Measurements from ENCODE around the gene AADAT. TPM values are rescaled to one million over a fixed set of nuclear protein-coding genes. Genes with fewer than 3 reads are reported as not detected.

AADAT gene
- total RNA-seq, 1 experiment from 2014 or later = 5.4 TPM

GRCh38 chr4:170040031-170040680 is 49.6 kb downstream of the AADAT start:
- TF ChIP-seq CTCF (conservative IDR thresholded peaks at IDR 0.05; ENCODE audit: low read depth, low read length) = no peak
- no peak for TF ChIP-seq EZH2 (IDR thresholded peaks at IDR 0.05; ENCODE audit: borderline replicate concordance, low read depth, low read length, poor library complexity, severe bottlenecking)
- no peak overlapping the region for H3K27ac ChIP-seq (ENCODE audit: low read depth, low read length, poor library complexity, severe bottlenecking)
- no peaks in the 10 kb centered on the region for H3K4me1 ChIP-seq (ENCODE audit: insufficient read depth, low read length, poor library complexity, severe bottlenecking)
- H3K4me3 ChIP-seq (ENCODE audit: low read depth, low read length, poor library complexity, severe bottlenecking) = no peak overlapping the region
- DNase-seq (ENCODE audit: low spot score) = no peak
- no TSS peak for BruUV-seq (replicated peaks)
- no peaks in the 10 kb centered on the region for H3K36me3 ChIP-seq (ENCODE audit: insufficient read depth, low read length, poor library complexity, severe bottlenecking)
- CTCF ChIA-PET = no interaction called here
- POLR2A ChIA-PET (ENCODE audit: low non-redundant PET) = no interaction called here
- H3K9me3 ChIP-seq (ENCODE audit: low read depth, low read length, poor library complexity, severe bottlenecking) = no peaks in the 10 kb centered on the region
- no peaks in the 10 kb centered on the region for H3K27me3 ChIP-seq (replicated peaks; ENCODE audit: insufficient read depth, low read depth, low read length, poor library complexity)
- intact Hi-C loops (cut with micrococcal nuclease; ENCODE audit: unreplicated experiment) = no loop called here

DNA sequence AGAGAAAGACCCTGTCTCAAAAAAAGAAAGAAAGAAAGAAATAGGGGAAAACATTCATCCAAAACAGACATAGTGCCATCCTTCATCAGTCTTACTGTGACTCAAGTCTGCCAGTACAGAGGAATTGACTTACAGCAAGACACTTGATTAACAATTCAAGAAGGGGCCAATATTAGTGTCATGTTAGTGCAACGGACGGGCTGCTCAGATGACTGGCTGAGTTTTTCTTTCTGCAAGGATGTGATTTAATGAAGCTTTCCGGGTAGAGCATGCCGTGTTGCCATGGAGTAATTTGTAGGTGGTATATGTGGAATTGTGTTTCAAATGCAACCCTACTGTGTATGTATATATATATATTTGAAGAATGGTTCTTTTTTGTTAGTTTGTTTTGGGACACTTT is 51.0 kb downstream of the AADAT start:
- no peak for DNase-seq (ENCODE audit: low spot score)
- ChIA-PET POLR2A (ENCODE audit: low non-redundant PET) (no interaction called here), CTCF (no interaction called here)
- intact Hi-C loops (cut with micrococcal nuclease; ENCODE audit: unreplicated experiment) = no loop called here
- TF ChIP-seq EZH2 (IDR thresholded peaks at IDR 0.05; ENCODE audit: borderline replicate concordance, low read depth, low read length, poor library complexity, severe bottlenecking) = no peak
- no peak overlapping the region for H3K4me3 ChIP-seq (ENCODE audit: low read depth, low read length, poor library complexity, severe bottlenecking)
- no peaks in the 10 kb centered on the region for H3K9me3 ChIP-seq (ENCODE audit: low read depth, low read length, poor library complexity, severe bottlenecking)
- no peaks in the 10 kb centered on the region for H3K4me1 ChIP-seq (ENCODE audit: insufficient read depth, low read length, poor library complexity, severe bottlenecking)
- no peaks in the 10 kb centered on the region for H3K36me3 ChIP-seq (ENCODE audit: insufficient read depth, low read length, poor library complexity, severe bottlenecking)
- no TSS peak for BruUV-seq (replicated peaks)
- no peaks in the 10 kb centered on the region for H3K27me3 ChIP-seq (replicated peaks; ENCODE audit: insufficient read depth, low read depth, low read length, poor library complexity)
- H3K27ac ChIP-seq (ENCODE audit: low read depth, low read length, poor library complexity, severe bottlenecking) = no peak overlapping the region

GRCh38 chr4:170038232-170038631 is 51.5 kb downstream of the AADAT start:
- Histone ChIP-seq H3K27ac (ENCODE audit: low read depth, low read length, poor library complexity, severe bottlenecking) (no peak overlapping the region), H3K36me3 (ENCODE audit: insufficient read depth, low read length, poor library complexity, severe bottlenecking) (no peaks in the 10 kb centered on the region), H3K9me3 (ENCODE audit: low read depth, low read length, poor library complexity, severe bottlenecking) (no peaks in the 10 kb centered on the region), H3K4me3 (ENCODE audit: low read depth, low read length, poor library complexity, severe bottlenecking) (no peak overlapping the region), H3K27me3 (replicated peaks; ENCODE audit: insufficient read depth, low read depth, low read length, poor library complexity) (no peaks in the 10 kb centered on the region), H3K4me1 (ENCODE audit: insufficient read depth, low read length, poor library complexity, severe bottlenecking) (no peaks in the 10 kb centered on the region)
- TF ChIP-seq EZH2 (IDR thresholded peaks at IDR 0.05; ENCODE audit: borderline replicate concordance, low read depth, low read length, poor library complexity, severe bottlenecking) = no peak
- TF ChIP-seq CTCF (conservative IDR thresholded peaks at IDR 0.05; ENCODE audit: low read depth, low read length) = no peak
- no peak for DNase-seq (ENCODE audit: low spot score)
- ChIA-PET CTCF (no interaction called here), POLR2A (ENCODE audit: low non-redundant PET) (no interaction called here)
- no TSS peak for BruUV-seq (replicated peaks)
- intact Hi-C loops (cut with micrococcal nuclease; ENCODE audit: unreplicated experiment) = no loop called here

DNA sequence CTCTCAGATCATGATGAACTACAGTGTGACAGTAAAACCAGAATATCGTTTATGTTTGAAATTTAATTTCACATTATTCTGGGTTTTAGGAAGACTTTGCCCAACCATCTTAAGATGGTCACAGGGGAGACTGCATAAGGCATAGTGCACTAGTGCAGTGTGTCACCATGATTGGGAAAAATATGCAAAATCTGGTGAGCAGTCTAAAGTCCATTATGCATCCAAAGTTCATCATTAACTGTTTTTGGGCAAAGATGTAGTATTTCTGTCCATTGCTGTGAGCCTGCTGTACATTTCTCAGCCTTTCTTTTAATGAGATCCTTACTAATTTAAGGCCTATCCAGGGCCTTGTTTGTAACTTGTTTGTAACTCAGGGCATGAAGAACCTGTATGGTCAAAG is 52.3 kb downstream of the AADAT start:
- ChIA-PET CTCF (no interaction called here), POLR2A (ENCODE audit: low non-redundant PET) (no interaction called here)
- intact Hi-C loops (cut with micrococcal nuclease; ENCODE audit: unreplicated experiment) = no loop called here
- Histone ChIP-seq H3K36me3 (ENCODE audit: insufficient read depth, low read length, poor library complexity, severe bottlenecking) (no peaks in the 10 kb centered on the region), H3K27ac (ENCODE audit: low read depth, low read length, poor library complexity, severe bottlenecking) (no peak overlapping the region), H3K4me3 (ENCODE audit: low read depth, low read length, poor library complexity, severe bottlenecking) (no peak overlapping the region), H3K4me1 (ENCODE audit: insufficient read depth, low read length, poor library complexity, severe bottlenecking) (no peaks in the 10 kb centered on the region), H3K9me3 (ENCODE audit: low read depth, low read length, poor library complexity, severe bottlenecking) (no peaks in the 10 kb centered on the region), H3K27me3 (replicated peaks; ENCODE audit: insufficient read depth, low read depth, low read length, poor library complexity) (no peaks in the 10 kb centered on the region)
- BruUV-seq (replicated peaks) = no TSS peak
- TF ChIP-seq CTCF (conservative IDR thresholded peaks at IDR 0.05; ENCODE audit: low read depth, low read length) = no peak
- no peak for TF ChIP-seq EZH2 (IDR thresholded peaks at IDR 0.05; ENCODE audit: borderline replicate concordance, low read depth, low read length, poor library complexity, severe bottlenecking)
- DNase-seq (ENCODE audit: low spot score) = no peak

All from A673 (cell line).